Stomach smooth muscle (tissue), 2 donors: Measurements from ENCODE around the gene ITGB1BP1.
"Not testable (repeated sequence)": the region's sequence is repeated elsewhere in the genome, so short reads cannot be mapped to it uniquely, and the experiment has no call there.

ENCODE experiments used
- H3K27ac ChIP-seq: one replicate; pipeline ENCODE4 v1.7.0; 2013; ENCODE audit warnings: mild to moderate bottlenecking, low read length, inconsistent platforms
- H3K27me3 ChIP-seq, 2 donors: one replicate each; pipeline ENCODE4 v1.7.0; 2013; ENCODE audit warnings: low read length in 2 of 2; ENCODE audit not compliant: insufficient read depth in 2 of 2, control insufficient read depth in 1 of 2
- H3K36me3 ChIP-seq, 2 donors: one replicate each; pipeline ENCODE4 v1.7.0; 2013; ENCODE audit warnings: low read length in 2 of 2; ENCODE audit not compliant: control insufficient read depth in 2 of 2, insufficient read depth in 2 of 2
- H3K4me1 ChIP-seq: one replicate; pipeline ENCODE4 v1.7.0; 2013; ENCODE audit warnings: low read length; ENCODE audit not compliant: control insufficient read depth, insufficient read depth
- H3K4me3 ChIP-seq, 2 donors: one replicate each; pipeline ENCODE4 v1.7.0; 2013; ENCODE audit warnings: low read length in 2 of 2
- H3K9ac ChIP-seq, 2 donors: one replicate each; pipeline ENCODE4 v1.7.0; 2013; ENCODE audit warnings: low read length in 2 of 2, mild to moderate bottlenecking in 1 of 2
- H3K9me3 ChIP-seq, 2 donors: one replicate each; pipeline ENCODE4 v1.7.0; 2013; ENCODE audit warnings: low read length in 2 of 2; ENCODE audit not compliant: control insufficient read depth in 2 of 2
- donor health status: healthy.
- donor health status: Pancreatic carcinoma.

The ITGB1BP1 gene

GRCh38 chr2:9400268-9401058 is 22.9 kb downstream of the ITGB1BP1 start:
- Histone ChIP-seq H3K9ac (no peak overlapping the region), H3K4me1 (peaks cover 13% of the 10 kb centered on the region), H3K4me3 (no peak overlapping the region), H3K9me3 (no peaks in the 10 kb centered on the region), H3K27ac (no peak overlapping the region), H3K36me3 (peaks cover 10 to 13% of the 10 kb centered on the region in 2 donors), H3K27me3 (no peaks in the 10 kb centered on the region)

DNA sequence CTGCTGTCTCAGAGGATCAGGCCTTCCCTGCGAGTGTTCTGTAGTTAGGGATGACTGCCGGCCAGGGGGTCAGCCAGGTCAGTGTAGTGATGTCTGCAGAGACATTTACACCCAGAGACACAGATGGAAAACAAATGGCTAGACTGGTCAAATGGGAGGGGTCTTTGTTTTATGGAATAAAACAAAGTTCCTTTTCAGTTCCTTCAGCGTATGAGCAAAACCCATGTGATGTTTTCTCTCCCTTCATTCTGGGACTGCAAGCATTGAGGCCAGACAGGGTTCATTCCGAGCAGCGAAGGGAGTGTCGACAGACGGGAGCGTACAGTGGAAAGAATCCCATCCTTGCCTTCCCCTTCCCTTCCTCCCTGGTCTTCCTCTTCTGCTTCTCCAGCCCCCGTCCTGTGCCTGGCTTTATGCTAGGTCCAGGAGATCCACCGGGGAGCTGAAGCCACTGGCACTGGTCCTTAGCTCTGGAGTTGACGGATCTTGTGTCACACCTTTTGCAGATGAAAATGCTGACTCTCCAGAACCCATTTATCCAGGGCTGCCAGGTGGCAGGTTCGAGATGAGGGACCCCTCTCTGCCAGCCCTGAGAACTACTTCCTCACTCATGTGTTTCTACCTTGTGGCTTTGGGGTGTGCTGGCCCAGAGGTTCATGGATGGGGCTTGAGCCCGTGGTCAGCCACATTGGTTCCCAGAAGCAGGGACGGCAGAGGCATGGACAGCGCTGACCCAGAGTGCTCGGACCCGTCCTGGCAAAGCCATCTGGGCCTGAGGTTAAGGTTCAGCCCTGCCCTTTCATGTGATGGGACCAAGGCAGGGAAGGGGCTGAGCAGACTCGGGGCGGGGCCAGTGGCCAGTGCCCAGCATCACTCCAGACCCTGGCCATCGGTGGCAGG is 24.2 kb downstream of the ITGB1BP1 start:
- Histone ChIP-seq H3K9ac (no peak overlapping the region), H3K4me1 (peaks cover 10% of the 10 kb centered on the region), H3K4me3 (no peak overlapping the region), H3K27me3 (no peaks in the 10 kb centered on the region), H3K27ac (peak overlapping the region; percentile 46), H3K36me3 (peaks cover 15 to 20% of the 10 kb centered on the region in 2 donors), H3K9me3 (no peaks in the 10 kb centered on the region)

- H3K27ac ChIP-seq, H3K9me3 ChIP-seq, H3K4me3 ChIP-seq, H3K27me3 ChIP-seq, H3K4me1 ChIP-seq, H3K9ac ChIP-seq: not testable (repeated sequence)
- peaks cover 15 to 20% of the 10 kb centered on the region in 2 donors for H3K36me3 ChIP-seq
Measured at GRCh38 chr2:9398251-9398650, 25.1 kb downstream of the ITGB1BP1 start.

DNA sequence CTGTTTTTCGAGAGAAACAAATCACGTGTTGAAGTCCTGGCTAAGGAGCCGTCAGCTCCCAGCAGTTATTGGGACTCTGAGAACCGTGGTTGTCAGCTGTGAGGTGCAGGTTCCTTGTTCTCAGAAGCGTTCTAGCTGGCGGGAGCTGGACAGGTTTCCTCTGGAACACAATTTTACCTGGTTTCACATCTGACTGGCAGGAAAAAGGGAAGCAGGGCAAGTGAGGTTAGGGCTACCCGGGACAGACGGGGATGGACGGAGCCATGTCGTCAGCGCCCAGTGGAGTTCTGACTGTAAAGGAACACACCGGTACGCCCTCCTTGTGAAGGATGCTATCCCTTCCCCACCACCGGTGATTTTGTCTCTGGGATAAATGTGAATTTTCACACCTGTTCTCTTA is 26.1 kb downstream of the ITGB1BP1 start:
- H3K9me3 ChIP-seq = no peaks in the 10 kb centered on the region
- peaks cover 10% of the 10 kb centered on the region for H3K4me1 ChIP-seq
- H3K9ac ChIP-seq = no peak overlapping the region
- H3K27me3 ChIP-seq = no peaks in the 10 kb centered on the region
- no peak overlapping the region for H3K27ac ChIP-seq
- H3K4me3 ChIP-seq = no peak overlapping the region
- peaks cover 13 to 14% of the 10 kb centered on the region in 2 donors for H3K36me3 ChIP-seq

DNA sequence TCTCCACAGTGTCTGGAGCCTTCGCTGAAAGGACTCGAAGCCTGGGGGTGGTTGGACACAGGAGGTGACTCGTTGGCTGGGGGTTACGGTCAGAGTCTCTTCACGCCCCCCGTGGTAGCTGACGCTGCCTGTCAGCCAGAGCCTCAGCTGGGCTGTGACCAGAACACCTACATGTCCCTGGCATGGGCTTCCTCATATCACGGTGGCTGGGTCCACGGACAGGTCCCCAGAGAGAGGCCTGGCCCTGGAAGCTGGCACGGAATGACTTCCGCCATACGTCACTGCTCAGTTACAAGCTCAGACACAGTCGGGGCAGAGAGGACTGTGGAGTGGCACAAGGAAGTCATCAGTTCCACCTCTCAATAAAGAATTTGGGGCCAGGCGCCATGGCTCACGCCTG is 28.5 kb downstream of the ITGB1BP1 start:
- Histone ChIP-seq H3K36me3 (peaks cover 11 to 14% of the 10 kb centered on the region in 2 donors), H3K27me3 (no peaks in the 10 kb centered on the region), H3K27ac (no peak overlapping the region), H3K9ac (no peak overlapping the region), H3K4me3 (no peak overlapping the region), H3K9me3 (no peaks in the 10 kb centered on the region), H3K4me1 (peaks cover 8% of the 10 kb centered on the region)

- Histone ChIP-seq H3K27me3 (no peaks in the 10 kb centered on the region), H3K9me3 (no peaks in the 10 kb centered on the region), H3K36me3 (peaks cover 14 to 18% of the 10 kb centered on the region in 2 donors), H3K4me1 (no peaks in the 10 kb centered on the region), H3K27ac (peak overlapping the region; percentile 55), H3K9ac (peak overlapping the region in 1 of 2 donors; percentile 28), H3K4me3 (no peak overlapping the region)
Measured at GRCh38 chr2:9392898-9393765, 30.2 kb downstream of the ITGB1BP1 start.

DNA sequence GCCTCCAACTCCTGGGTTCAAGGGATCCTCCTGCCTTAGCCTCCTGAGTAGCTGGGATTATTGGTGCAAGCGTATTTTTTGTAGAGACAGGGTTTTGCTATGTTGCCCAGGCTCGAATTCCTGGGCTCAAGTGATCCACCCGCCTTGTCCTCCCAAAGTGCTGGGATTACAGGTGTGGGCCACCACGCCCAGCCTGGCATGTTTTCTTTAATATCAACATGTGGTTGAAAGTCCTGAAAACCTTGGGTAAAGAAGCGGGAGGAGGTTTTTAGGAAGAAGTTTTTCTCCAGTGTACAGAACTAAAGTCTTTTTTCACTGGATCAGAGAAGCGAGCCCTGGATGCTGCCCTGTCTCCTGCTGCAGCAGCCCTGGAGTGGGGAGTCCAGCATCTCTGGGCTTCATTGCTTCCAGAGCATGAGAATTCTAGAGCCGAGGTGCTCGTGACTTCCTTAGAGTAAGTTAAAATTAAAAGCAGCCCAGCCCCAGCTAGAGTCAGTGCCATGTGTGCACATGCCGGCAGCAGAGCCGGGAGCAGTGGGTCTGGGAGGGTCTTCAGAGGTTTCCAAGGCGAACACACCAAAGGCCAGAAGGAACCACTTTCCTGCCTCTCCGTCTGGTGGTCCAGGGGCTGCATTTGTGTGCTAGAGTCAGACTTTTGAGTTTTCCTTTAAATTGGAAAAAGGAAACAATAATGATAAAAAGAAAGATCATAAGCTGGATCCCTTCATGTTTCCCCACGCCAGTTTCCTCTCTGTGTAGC is 31.2 kb downstream of the ITGB1BP1 start:
- peaks cover 12 to 17% of the 10 kb centered on the region in 2 donors for H3K36me3 ChIP-seq
- H3K4me3 ChIP-seq = no peak overlapping the region
- H3K4me1 ChIP-seq = peaks cover 3% of the 10 kb centered on the region
- peak overlapping the region; percentile 55 for H3K27ac ChIP-seq
- H3K9ac ChIP-seq = peak overlapping the region in 1 of 2 donors; percentile 28
- no peaks in the 10 kb centered on the region for H3K9me3 ChIP-seq
- no peaks in the 10 kb centered on the region for H3K27me3 ChIP-seq

DNA sequence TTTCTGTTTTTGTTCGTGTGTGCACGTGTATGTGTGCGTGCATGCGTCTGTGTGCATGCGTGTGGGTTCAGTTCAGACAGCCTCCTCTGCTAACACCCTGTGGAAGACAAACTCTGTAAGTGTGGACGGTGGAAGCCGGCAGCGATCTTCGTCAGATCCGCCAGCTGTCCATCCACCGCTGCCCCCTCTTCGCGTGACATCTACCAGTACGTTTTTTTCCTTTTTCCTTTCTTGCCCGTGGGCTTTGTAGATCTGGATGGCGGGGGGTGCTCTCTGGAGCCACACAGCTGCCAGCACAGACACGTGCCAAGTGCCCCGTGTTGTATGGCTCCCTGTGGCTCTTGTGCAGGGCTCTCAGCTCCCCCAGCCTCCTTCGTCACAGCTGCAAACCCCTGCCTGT is 32.3 kb downstream of the ITGB1BP1 start:
- Histone ChIP-seq H3K4me3 (no peak overlapping the region), H3K27ac (no peak overlapping the region), H3K9ac (no peak overlapping the region), H3K36me3 (peaks cover 9 to 17% of the 10 kb centered on the region in 2 donors), H3K4me1 (peaks cover 9% of the 10 kb centered on the region), H3K9me3 (no peaks in the 10 kb centered on the region), H3K27me3 (no peaks in the 10 kb centered on the region)

GRCh38 chr2:9390151-9390850 is 33.0 kb downstream of the ITGB1BP1 start:
- no peak overlapping the region for H3K27ac ChIP-seq
- H3K9me3 ChIP-seq = no peaks in the 10 kb centered on the region
- no peak overlapping the region for H3K4me3 ChIP-seq
- H3K9ac ChIP-seq = no peak overlapping the region
- peaks cover 11 to 18% of the 10 kb centered on the region in 2 donors for H3K36me3 ChIP-seq
- peaks cover 13% of the 10 kb centered on the region for H3K4me1 ChIP-seq
- H3K27me3 ChIP-seq = no peaks in the 10 kb centered on the region
